ENCODE measurements around the gene L3MBTL4.

DNA sequence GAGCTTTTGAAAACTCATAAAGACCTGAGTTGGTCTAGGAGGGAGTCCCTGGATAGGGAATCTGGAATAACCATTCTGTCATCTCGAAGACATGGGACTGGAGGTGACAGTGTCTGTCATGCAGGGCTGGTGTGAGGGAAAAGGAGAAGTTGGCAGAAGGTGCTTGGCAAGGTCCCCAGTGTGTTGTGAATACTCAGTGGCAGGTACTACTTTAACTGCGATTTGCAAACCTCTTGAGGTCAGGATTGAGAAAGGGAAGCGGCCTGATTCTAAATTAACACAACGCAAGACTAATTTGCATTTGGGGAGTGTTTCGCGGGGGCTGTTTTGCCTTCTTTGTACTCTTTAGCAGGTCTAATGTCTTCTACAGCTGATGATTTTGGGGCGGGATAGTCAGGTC is 442.4 kb downstream of the L3MBTL4 start:
- TF ChIP-seq, protein P1, sequence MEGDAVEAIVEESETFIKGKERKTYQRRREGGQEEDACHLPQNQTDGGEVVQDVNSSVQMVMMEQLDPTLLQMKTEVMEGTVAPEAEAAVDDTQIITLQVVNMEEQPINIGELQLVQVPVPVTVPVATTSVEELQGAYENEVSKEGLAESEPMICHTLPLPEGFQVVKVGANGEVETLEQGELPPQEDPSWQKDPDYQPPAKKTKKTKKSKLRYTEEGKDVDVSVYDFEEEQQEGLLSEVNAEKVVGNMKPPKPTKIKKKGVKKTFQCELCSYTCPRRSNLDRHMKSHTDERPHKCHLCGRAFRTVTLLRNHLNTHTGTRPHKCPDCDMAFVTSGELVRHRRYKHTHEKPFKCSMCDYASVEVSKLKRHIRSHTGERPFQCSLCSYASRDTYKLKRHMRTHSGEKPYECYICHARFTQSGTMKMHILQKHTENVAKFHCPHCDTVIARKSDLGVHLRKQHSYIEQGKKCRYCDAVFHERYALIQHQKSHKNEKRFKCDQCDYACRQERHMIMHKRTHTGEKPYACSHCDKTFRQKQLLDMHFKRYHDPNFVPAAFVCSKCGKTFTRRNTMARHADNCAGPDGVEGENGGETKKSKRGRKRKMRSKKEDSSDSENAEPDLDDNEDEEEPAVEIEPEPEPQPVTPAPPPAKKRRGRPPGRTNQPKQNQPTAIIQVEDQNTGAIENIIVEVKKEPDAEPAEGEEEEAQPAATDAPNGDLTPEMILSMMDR (IDR thresholded peaks at IDR 0.05) = no peak
- no peak for TF ChIP-seq POLR2A (IDR thresholded peaks at IDR 0.05)

All from body of pancreas (tissue), 4 donors.